Neural cell (in vitro differentiated cells): ENCODE data around the gene SH3BGRL2. TPM values are rescaled to one million over a fixed set of nuclear protein-coding genes. Genes with fewer than 3 reads are reported as not detected.

Experiments used
- H2AFZ ChIP-seq: fragments of 200-600, 300-800 bp; sonication (generic), shearing (Covaris generic); 2 replicates; pipeline ENCODE4 v1.6.0; 2014; ENCODE audit warnings: low read depth, mild to moderate bottlenecking, antibody characterized with exemption, low read length, moderate library complexity
- H3F3A ChIP-seq: fragments of 200-600 bp; shearing (Covaris generic); 2 replicates; pipeline ENCODE4 v1.6.1; 2016; ENCODE audit warnings: mild to moderate bottlenecking, moderate library complexity, mixed read lengths, antibody characterized with exemption, low read length; ENCODE audit not compliant: insufficient read depth, poor library complexity, severe bottlenecking
- H3K27ac ChIP-seq: fragments of 200-600, 300-800 bp; sonication (generic), shearing (Covaris generic); 2 replicates; pipeline ENCODE4 v1.5.1; 2014; ENCODE audit warnings: mild to moderate bottlenecking, low read length, moderate library complexity
- H3K27me3 ChIP-seq: fragments of 300-800, 200-600 bp; sonication (generic), shearing (Covaris generic); 2 replicates; pipeline ENCODE4 v1.6.0; 2014; ENCODE audit warnings: mild to moderate bottlenecking, low read depth, low read length, moderate library complexity; ENCODE audit not compliant: insufficient read depth
- H3K36me3 ChIP-seq: fragments of 300-800, 200-600 bp; sonication (generic), shearing (Covaris generic); 2 replicates; pipeline ENCODE4 v1.5.1; 2014; ENCODE audit warnings: mild to moderate bottlenecking, antibody characterized with exemption, low read length, moderate library complexity; ENCODE audit not compliant: insufficient read depth
- H3K4me2 ChIP-seq: fragments of 300-800, 200-600 bp; sonication (generic), shearing (Covaris generic); 2 replicates; pipeline ENCODE4 v1.6.0; 2014; ENCODE audit warnings: mild to moderate bottlenecking, low read length
- H3K4me3 ChIP-seq: fragments of 300-800, 200-600 bp; sonication (generic), shearing (Covaris generic); 2 replicates; pipeline ENCODE4 v1.5.1; 2014; ENCODE audit warnings: mild to moderate bottlenecking, low read length, moderate library complexity
- H3K79me2 ChIP-seq: fragments of 200-600 bp; shearing (Covaris generic); replicated peaks from 2 replicates; pipeline ENCODE4 v1.6.0; 2014; ENCODE audit warnings: mild to moderate bottlenecking, low read length, moderate library complexity; ENCODE audit not compliant: insufficient read depth
- H3K9ac ChIP-seq: fragments of 300-800, 200-600 bp; sonication (generic), shearing (Covaris generic); 2 replicates; pipeline ENCODE4 v1.6.1; 2016; ENCODE audit warnings: mild to moderate bottlenecking, low read length, mixed read lengths
- H3K9me2 ChIP-seq: fragments of 200-600 bp; shearing (Covaris generic); 2 replicates; pipeline ENCODE4 v1.6.1; 2016; ENCODE audit warnings: mild to moderate bottlenecking, low read length, mixed read lengths; ENCODE audit not compliant: insufficient read depth
- H3K9me3 ChIP-seq: fragments of 200-600, 300-800 bp; sonication (generic), shearing (Covaris generic); 2 replicates; pipeline ENCODE4 v1.6.1; 2016; ENCODE audit warnings: mild to moderate bottlenecking, mixed run types, low read length, moderate library complexity, mixed read lengths
- H4K20me1 ChIP-seq: fragments of 200-600 bp; shearing (Covaris generic); 2 replicates; pipeline ENCODE4 v1.6.1; 2016; ENCODE audit warnings: mild to moderate bottlenecking, mixed run types; ENCODE audit not compliant: insufficient read depth
- CTCF ChIP-seq: fragments of 450-650 bp; IDR thresholded peaks from 2 replicates; pipeline ENCODE4 v1.5.1; 2014; ENCODE audit warnings: antibody characterized with exemption, mild to moderate bottlenecking, moderate library complexity; ENCODE audit not compliant: poor library complexity, severe bottlenecking
- EP300 ChIP-seq: fragments of 450-650 bp; conservative IDR thresholded peaks from 2 replicates; pipeline ENCODE4 v1.6.1; 2014; ENCODE audit warnings: antibody characterized with exemption, mild to moderate bottlenecking, moderate library complexity; ENCODE audit not compliant: poor library complexity, severe bottlenecking
- EZH2 ChIP-seq: fragments of 200-600, 300-800 bp; shearing (Covaris generic), sonication (generic); IDR thresholded peaks from 2 replicates; pipeline ENCODE4 v1.6.1; 2014; ENCODE audit warnings: antibody characterized with exemption, low read length, borderline replicate concordance, mild to moderate bottlenecking; ENCODE audit not compliant: insufficient read depth, poor library complexity, severe bottlenecking
- POLR2AphosphoS5 ChIP-seq: IDR thresholded peaks from 2 replicates; pipeline ENCODE4 v1.6.1; 2012
- RAD21 ChIP-seq: fragments of 450-650 bp; conservative IDR thresholded peaks from 2 replicates; pipeline ENCODE4 v1.6.1; 2014; ENCODE audit warnings: antibody characterized with exemption, mild to moderate bottlenecking, moderate library complexity
- SMC3 ChIP-seq: fragments of 450-650 bp; conservative IDR thresholded peaks from 2 replicates; pipeline ENCODE4 v1.6.1; 2014; ENCODE audit warnings: antibody characterized with exemption, mild to moderate bottlenecking, moderate library complexity; ENCODE audit not compliant: poor library complexity
- TAF1 ChIP-seq: IDR thresholded peaks from 2 replicates; pipeline ENCODE4 v1.6.1; 2012; ENCODE audit warnings: low read depth
- polyA plus RNA-seq: library from polyadenylated mRNA; depleted of rRNA; stranded (reverse); fragments of >200 nt; gene quantifications from 2 replicates; pipeline ENCODE4 v1.2.3, GENCODE V29; 2014

SH3BGRL2 gene
- polyA plus RNA-seq, 1 donor from 2014 or later: 25.3 TPM

DNA sequence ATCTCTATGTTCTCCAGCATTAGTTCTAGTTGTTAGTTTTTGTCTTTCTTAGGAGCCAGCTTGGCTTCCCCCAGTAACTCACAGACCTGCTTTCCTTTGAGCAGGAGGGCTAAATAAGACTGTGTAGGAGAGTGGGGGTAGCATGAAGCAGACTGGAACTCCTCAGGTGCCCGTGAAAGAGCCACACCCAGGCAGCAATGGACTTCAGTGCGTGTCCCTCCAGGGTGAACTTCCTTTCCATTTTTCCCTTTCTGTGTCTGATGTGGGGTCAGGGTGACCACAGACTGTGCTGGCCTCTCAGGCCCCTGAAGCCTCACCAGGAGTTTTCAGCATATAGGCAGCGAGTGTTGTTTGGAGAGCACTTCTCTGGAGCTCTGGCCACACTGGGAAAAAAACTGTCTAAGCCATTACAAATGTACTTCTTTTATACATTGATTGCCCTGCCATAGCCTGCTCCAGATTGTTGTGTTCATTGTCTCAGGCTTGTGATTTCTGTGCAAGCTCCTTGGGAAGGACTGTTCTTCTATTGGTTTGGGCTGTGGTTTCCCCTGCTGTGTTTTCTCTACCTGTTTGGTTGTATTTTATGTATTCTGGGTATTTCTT is 55.7 kb downstream of the SH3BGRL2 start:
- Histone ChIP-seq H3K27ac (no peak overlapping the region), H3K79me2 (no peaks in the 10 kb centered on the region), H3K27me3 (no peaks in the 10 kb centered on the region), H4K20me1 (no peaks in the 10 kb centered on the region), H3K4me3 (no peak overlapping the region), H3K9me2 (no peaks in the 10 kb centered on the region), H3K9me3 (no peaks in the 10 kb centered on the region), H3K9ac (no peak overlapping the region), H3F3A (no peaks in the 10 kb centered on the region), H2AFZ (no peak overlapping the region), H3K36me3 (peaks cover 3% of the 10 kb centered on the region), H3K4me2 (no peak overlapping the region)
- no peak for TF ChIP-seq EZH2
- TF ChIP-seq TAF1: no peak
- TF ChIP-seq RAD21: no peak
- TF ChIP-seq CTCF: no peak
- no peak for TF ChIP-seq SMC3
- no peak for TF ChIP-seq POLR2AphosphoS5
- no peak for TF ChIP-seq EP300

GRCh38 chr6:79687759-79688158 is 56.6 kb downstream of the SH3BGRL2 start:
- Histone ChIP-seq H3K27ac (no peak overlapping the region), H3F3A (no peaks in the 10 kb centered on the region), H3K27me3 (no peaks in the 10 kb centered on the region), H3K9me2 (no peaks in the 10 kb centered on the region), H3K4me2 (peak overlapping the region; percentile 13), H2AFZ (no peak overlapping the region), H3K9me3 (no peaks in the 10 kb centered on the region), H4K20me1 (no peaks in the 10 kb centered on the region), H3K79me2 (no peaks in the 10 kb centered on the region), H3K9ac (no peak overlapping the region), H3K36me3 (peaks cover 3% of the 10 kb centered on the region), H3K4me3 (peak overlapping the region; percentile 17)
- TF ChIP-seq EZH2 (no peak), POLR2AphosphoS5 (peak; percentile 30)

GRCh38 chr6:79694156-79694555 is 63.0 kb downstream of the SH3BGRL2 start:
- H3K36me3 ChIP-seq: peaks cover 3% of the 10 kb centered on the region
- no peaks in the 10 kb centered on the region for H3F3A ChIP-seq
- H2AFZ ChIP-seq: no peak overlapping the region
- no peak for TF ChIP-seq CTCF
- H3K79me2 ChIP-seq: no peaks in the 10 kb centered on the region
- H3K4me3 ChIP-seq: no peak overlapping the region
- H3K4me2 ChIP-seq: no peak overlapping the region
- no peak overlapping the region for H3K9ac ChIP-seq
- no peaks in the 10 kb centered on the region for H3K27me3 ChIP-seq
- no peak overlapping the region for H3K27ac ChIP-seq
- no peaks in the 10 kb centered on the region for H3K9me3 ChIP-seq
- H3K9me2 ChIP-seq: no peaks in the 10 kb centered on the region
- H4K20me1 ChIP-seq: no peaks in the 10 kb centered on the region
